ENCODE data around the gene CLINT1.
"Not testable (repeated sequence)": the region's sequence is repeated elsewhere in the genome, so short reads cannot be mapped to it uniquely, and the experiment has no call there.

CLINT1 gene

DNA sequence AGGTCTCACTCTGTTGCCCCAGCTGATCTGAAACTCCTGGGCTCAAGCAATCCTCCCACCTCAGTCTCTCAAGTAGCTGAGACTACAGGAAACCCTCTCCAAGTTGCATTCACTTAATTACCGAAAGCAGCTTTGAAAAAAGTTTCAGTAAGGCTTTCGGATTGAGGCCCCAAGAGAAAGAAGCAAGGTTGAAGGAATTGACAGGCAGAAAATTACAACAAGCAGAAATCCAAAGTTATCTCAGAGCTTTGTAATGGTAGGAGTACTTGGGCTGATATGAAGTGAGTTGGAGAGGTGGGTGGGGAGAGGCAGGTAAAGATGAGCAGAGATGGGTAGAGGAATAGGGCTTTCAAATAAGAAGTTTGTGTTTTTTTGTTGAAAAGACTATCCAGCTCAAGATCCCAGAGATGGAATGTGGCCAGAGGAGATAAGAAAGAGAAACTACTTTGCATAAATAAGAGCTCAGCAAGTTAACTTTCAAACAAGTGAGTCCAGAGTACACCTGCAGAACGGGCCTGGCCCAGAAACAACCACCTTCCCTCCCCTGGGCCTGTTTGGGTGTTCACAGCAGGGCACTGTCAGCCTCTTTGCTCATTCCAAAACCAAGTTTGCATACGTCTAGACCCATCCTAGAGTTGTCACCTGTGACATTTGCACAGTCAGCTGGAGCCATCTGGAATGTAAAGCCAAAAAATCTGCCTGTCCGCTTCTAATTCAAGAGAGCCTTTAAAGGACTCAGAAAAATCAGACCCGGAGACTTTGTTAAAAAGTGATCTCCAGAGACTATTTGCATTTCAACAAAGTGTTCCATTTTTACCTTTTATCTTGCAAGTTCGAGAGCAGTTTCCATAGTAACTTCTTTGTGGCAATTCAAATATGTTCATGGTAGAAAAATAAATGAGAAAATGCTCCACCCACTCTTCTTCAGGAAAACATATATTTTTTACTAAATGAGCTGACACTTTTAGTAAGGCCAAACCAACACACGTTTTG, 2.2 kb upstream of the CLINT1 start:
- no peak for DNase-seq

GRCh38 chr5:157859227-157859575, 256 bp upstream of the CLINT1 start:
- no peak for DNase-seq

DNA sequence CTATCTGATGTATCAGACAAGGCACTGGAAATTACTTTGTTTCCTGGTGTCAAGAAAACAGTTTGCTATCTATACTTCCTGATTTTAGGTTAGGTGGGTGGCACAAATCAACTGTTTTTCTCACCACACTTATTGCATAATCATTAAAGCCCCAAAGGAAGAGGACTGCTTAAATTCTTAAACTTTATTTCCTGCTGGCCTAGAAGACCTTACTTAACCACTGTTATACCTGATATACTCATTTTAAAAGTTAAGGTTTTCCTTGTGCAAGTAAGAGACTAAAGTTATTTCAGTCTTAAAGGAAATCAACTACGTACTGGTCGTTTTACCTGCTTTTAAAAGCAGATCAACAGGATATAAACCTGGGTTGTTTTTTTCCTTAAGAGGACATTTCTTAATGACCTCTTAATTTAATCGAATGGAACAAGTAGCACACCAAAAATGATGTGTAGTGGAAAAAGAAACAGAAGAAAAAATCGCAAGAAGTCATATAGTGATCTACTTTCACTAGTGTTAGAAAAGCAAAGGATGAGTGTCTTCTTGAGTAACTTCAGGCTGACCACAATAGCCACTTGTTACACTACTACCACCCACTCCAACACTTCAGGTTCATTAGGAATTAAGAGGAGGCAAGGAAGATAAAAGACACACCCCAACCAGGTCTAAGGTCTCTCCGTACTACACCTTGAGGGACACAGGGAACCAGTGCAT, 974 bp downstream of the CLINT1 start:
- peak; percentile 41 for DNase-seq

DNA sequence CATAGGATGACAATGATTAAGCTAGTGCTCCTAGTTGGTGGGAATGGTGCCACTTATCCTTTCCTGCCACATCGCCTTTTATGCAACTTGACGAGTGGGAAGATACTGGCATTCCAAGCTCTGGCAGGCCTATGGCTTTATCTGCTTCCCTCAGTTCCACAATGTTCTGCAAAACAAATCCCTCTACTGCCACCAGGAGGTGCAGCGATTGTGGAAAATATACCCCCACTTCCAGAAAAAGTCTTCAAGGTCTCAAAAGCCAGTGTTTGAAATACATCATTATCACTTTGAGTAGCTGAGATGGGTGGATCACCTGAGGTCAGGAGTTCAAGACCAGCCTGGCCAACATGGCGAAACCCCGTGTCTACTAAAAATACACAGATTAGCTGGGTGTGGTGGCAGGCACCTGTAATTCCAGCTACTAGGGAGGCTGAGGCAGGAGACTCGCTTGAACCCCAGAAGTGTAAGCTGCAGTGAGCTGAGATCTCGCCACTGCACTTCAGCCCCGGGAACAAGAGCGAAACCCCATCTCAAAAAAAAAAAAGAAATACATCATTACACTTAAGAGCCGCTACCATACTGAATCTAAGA, 3.4 kb downstream of the CLINT1 start:
- peak; percentile 17 for DNase-seq

- not testable (repeated sequence) for DNase-seq
Observed at GRCh38 chr5:157853365-157853764, 5.6 kb downstream of the CLINT1 start.

- DNase-seq: no peak
Observed at GRCh38 chr5:157845914-157846598, 12.9 kb downstream of the CLINT1 start.

GRCh38 chr5:157842787-157843186, 16.2 kb downstream of the CLINT1 start:
- DNase-seq: no peak

DNA sequence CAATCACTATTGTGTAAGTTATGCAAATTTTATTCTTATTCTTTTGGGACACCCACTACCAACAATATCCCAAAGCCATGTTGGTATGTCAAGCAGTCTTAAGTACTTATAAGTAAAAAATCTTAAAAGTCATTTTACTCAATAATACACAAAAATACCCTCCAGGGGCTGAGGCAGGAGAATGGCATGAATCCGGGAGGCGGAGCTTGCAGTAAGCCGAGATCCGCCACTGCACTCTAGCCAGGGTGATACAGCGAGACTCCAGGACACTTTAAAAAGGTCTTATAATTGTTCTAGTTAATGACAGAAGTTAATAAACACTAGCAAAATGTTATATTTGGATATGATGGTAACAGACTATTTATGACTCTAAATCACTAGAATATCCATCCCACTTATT, 16.8 kb downstream of the CLINT1 start:
- no peak for DNase-seq

GRCh38 chr5:157839157-157839795, 19.7 kb downstream of the CLINT1 start:
- no peak for DNase-seq

- DNase-seq: no peak
Observed at GRCh38 chr5:157836121-157836753, 22.7 kb downstream of the CLINT1 start.

GRCh38 chr5:157835041-157835440, 23.9 kb downstream of the CLINT1 start:
- no peak for DNase-seq

DNA sequence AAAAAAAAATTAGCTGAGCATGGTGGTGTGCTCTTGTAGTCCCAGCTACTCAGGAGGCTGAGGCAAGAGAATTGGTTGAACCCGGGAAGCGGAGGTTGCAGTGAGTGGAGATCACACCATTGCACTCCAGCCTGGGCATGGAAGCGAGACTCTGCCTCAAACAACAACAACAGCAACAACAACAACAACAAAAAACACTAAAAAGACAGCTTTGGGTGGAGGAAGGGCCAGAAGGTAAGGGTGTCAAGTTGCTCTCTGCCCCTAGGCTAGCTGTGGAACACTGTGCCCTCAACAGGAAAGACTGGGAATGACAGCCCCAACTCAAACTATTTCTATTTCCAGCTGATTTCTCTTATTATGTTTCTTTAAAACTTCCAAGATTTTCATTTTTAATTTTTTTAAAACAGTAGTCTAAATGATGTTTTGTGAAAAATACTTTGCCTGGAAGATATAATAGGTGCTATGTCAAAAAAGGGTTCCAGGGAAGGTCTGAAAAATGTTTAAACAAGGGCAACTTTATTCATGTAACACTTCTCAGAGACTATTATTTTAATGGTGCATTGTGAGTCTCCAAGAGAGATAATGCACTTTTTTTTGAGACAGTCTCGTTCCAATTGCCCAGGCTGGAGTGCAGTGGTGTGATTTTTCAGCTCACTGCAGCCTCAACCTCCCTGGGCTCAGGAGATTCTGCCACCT, 29.9 kb downstream of the CLINT1 start:
- no peak for DNase-seq

GRCh38 chr5:157828105-157828943, 30.6 kb downstream of the CLINT1 start:
- no peak for DNase-seq

- no peak for DNase-seq
Observed at GRCh38 chr5:157827423-157827822, 31.5 kb downstream of the CLINT1 start.

GRCh38 chr5:157823655-157824054, 35.3 kb downstream of the CLINT1 start:
- no peak for DNase-seq

- no peak for DNase-seq
Observed at GRCh38 chr5:157821822-157822622, 36.9 kb downstream of the CLINT1 start.

DNA sequence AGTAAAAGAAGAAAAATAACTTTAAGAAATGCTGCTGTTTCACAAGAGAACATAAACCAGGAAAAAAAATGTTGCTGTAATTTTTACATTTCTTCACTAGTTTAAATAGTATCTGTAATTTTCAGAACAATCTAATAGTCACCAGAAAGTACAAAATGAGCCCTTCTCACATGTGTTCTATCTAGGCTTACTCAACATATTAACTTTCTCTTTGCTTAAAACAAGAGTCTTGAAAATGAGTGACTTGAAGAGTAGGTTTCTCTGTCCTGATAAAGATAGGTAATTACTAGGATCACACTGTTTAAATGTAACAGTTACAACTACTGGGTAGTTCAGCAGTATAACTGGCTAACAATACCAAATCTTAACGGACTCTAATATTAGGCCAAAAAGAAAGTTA, 37.5 kb downstream of the CLINT1 start:
- DNase-seq: no peak

DNA sequence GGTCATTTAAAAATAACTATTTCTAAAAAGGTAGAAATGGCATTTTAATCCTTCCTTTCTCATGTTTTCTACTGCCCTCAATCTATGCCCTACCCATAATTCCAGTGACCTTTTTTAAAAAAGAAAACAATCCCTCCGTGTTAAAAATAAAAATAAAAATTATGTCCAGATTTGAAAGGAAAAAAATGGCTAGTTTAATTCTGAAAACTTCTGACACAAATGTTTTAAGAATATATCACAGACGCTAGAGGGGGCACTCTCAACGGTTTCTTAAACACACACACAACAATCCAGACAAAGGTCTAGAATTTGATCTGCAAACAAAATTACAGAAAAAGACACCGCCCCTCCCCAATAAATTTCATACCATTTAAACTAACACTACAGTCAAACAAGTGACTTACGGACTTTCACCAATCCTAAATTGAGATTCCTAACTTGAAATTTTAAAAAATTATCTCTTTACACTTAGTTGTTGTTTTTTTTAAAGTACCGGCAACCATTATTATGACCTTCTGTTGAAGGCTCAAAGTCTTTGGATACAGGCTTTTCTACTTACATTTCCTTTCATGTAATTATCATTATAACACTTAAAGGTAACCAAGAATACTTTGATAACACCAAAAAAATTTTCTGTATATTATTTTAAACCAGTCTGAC, 38.2 kb downstream of the CLINT1 start:
- peak; percentile 47 for DNase-seq

GRCh38 chr5:157819502-157820115, 39.3 kb downstream of the CLINT1 start:
- DNase-seq: no peak

Data from CD4-positive, alpha-beta T cell treated with Interleukin-10 for 1 hour (primary cell).